Calu3 (cell line): ENCODE data around the gene AP3B1. TPM values are rescaled to one million over a fixed set of nuclear protein-coding genes. Genes with fewer than 3 reads are reported as not detected.

ENCODE experiments used
- BruUV-seq: library from RNA; stranded (reverse); fragments of 400-500 nt; replicated peaks from 2 replicates; lab custom pipeline; 2021; lab: Mats Ljungman, UMichigan
- CTCF ChIA-PET: fragments of 300-600 bp; sonication (Branson Sonifier 250); formaldehyde crosslinking; loops from one replicate; lab custom pipeline; 2022; ENCODE audit warnings: antibody characterized with exemption; lab: Charles Lee
- DNase-seq: peaks from one replicate; pipeline ENCODE4 v3.0.0; 2022
- H3K27ac Mint-ChIP-seq: one replicate; pipeline ENCODE4 v1.8.0; 2022; ENCODE audit warnings: mixed read lengths; ENCODE audit not compliant: unreplicated experiment
- H3K27me3 Mint-ChIP-seq: one replicate; pipeline ENCODE4 v1.8.0; 2022; ENCODE audit warnings: mixed read lengths; ENCODE audit not compliant: unreplicated experiment
- H3K36me3 Mint-ChIP-seq: one replicate; pipeline ENCODE4 v1.8.0; 2022; ENCODE audit warnings: mild to moderate bottlenecking, moderate library complexity, mixed read lengths; ENCODE audit not compliant: insufficient read depth, unreplicated experiment
- H3K4me1 Mint-ChIP-seq: one replicate; pipeline ENCODE4 v1.8.0; 2022; ENCODE audit warnings: mild to moderate bottlenecking, low read depth, mixed read lengths; ENCODE audit not compliant: unreplicated experiment
- H3K4me3 Mint-ChIP-seq: one replicate; pipeline ENCODE4 v1.8.0; 2022; ENCODE audit warnings: mild to moderate bottlenecking, low read depth, moderate library complexity, mixed read lengths; ENCODE audit not compliant: unreplicated experiment
- H3K9me3 Mint-ChIP-seq: one replicate; pipeline ENCODE4 v1.8.0; 2022; ENCODE audit warnings: low read depth, mixed read lengths; ENCODE audit not compliant: unreplicated experiment
- CTCF ChIP-seq: fragments of 200-600 bp; IDR thresholded peaks from one replicate; pipeline ENCODE4 v1.8.0; 2022; ENCODE audit warnings: antibody characterized with exemption; ENCODE audit not compliant: unreplicated experiment
- intact Hi-C: fragments of 100-400 bp; cut with micrococcal nuclease; formaldehyde crosslinking; loops from one replicate; pipeline ENCODE4 v1.10.0; 2022; ENCODE audit not compliant: unreplicated experiment
- total RNA-seq: library from RNA; stranded (reverse); gene quantifications from 2 replicates; pipeline ENCODE4 v1.2.3, GENCODE V29; 2022

Gene AP3B1
- total RNA-seq, 1 experiment from 2014 or later: 66.9 TPM

GRCh38 chr5:77993855-77994318 lies 300.6 kb downstream of the AP3B1 start:
- H3K27me3 Mint-ChIP-seq: no peaks in the 10 kb centered on the region
- intact Hi-C loops: no loop called here
- H3K4me1 Mint-ChIP-seq: no peaks in the 10 kb centered on the region

GRCh38 chr5:77993141-77993854 lies 301.2 kb downstream of the AP3B1 start:
- Mint-ChIP-seq H3K9me3 (no peaks in the 10 kb centered on the region), H3K27me3 (no peaks in the 10 kb centered on the region), H3K27ac (no peak overlapping the region), H3K4me1 (no peaks in the 10 kb centered on the region), H3K4me3 (no peak overlapping the region), H3K36me3 (peaks cover 10% of the 10 kb centered on the region)
- DNase-seq: no peak
- TF ChIP-seq CTCF: no peak
- intact Hi-C loops: no loop called here
- CTCF ChIA-PET: no interaction called here
- BruUV-seq: no TSS peak

More at GRCh38 chr5:77993855-77994318, 300.6 kb downstream of the AP3B1 start:
- no peak overlapping the region for H3K4me3 Mint-ChIP-seq
- H3K9me3 Mint-ChIP-seq: no peaks in the 10 kb centered on the region
- H3K36me3 Mint-ChIP-seq: peaks cover 10% of the 10 kb centered on the region
- DNase-seq: no peak
- no peak overlapping the region for H3K27ac Mint-ChIP-seq
- CTCF ChIA-PET: no interaction called here
- TF ChIP-seq CTCF: no peak
- BruUV-seq: no TSS peak

GRCh38 chr5:77991084-77991483 lies 303.4 kb downstream of the AP3B1 start:
- no peak for TF ChIP-seq CTCF
- H3K27me3 Mint-ChIP-seq: no peaks in the 10 kb centered on the region
- intact Hi-C loops: no loop called here
- H3K4me3 Mint-ChIP-seq: no peak overlapping the region
- H3K4me1 Mint-ChIP-seq: no peaks in the 10 kb centered on the region
- CTCF ChIA-PET: no interaction called here
- DNase-seq: no peak
- peaks cover 15% of the 10 kb centered on the region for H3K36me3 Mint-ChIP-seq
- H3K9me3 Mint-ChIP-seq: no peaks in the 10 kb centered on the region
- H3K27ac Mint-ChIP-seq: no peak overlapping the region
- no TSS peak for BruUV-seq

- Mint-ChIP-seq H3K27ac (no peak overlapping the region), H3K27me3 (no peaks in the 10 kb centered on the region), H3K4me1 (no peaks in the 10 kb centered on the region), H3K36me3 (peaks cover 15% of the 10 kb centered on the region), H3K9me3 (no peaks in the 10 kb centered on the region), H3K4me3 (no peak overlapping the region)
- TF ChIP-seq CTCF: no peak
- no TSS peak for BruUV-seq
- DNase-seq: no peak
- CTCF ChIA-PET: no interaction called here
- intact Hi-C loops: no loop called here
Measured at GRCh38 chr5:77990020-77990419, 304.5 kb downstream of the AP3B1 start.
